Left lung (tissue), 10 donors: Measurements from ENCODE around the gene GRK4. TPM values are rescaled to one million over a fixed set of nuclear protein-coding genes. Genes with fewer than 3 reads are reported as not detected.

Experiments used
- ATAC-seq: fragments of 200-7000 bp; cut with Tn5 transposase; one replicate; pipeline ENCODE4 v1.9.1; 2020; ENCODE audit warnings: moderate library complexity
- DNase-seq, 4 donors: peaks; one replicate each; pipeline ENCODE4 v3.0.0-alpha.2; 2013 to 2020
- H3K27ac ChIP-seq, 2 donors: fragments of 200-600 bp; sonication (generic) in 1 of 2; one replicate each; pipeline versions ENCODE4 v1.5.0 to v1.8.0; 2020 to 2021
- H3K27me3 ChIP-seq, 2 donors: fragments of 200-600 bp; sonication (generic) in 1 of 2; one replicate each; pipeline versions ENCODE4 v1.5.0 to v1.8.0; 2020 to 2021
- H3K36me3 ChIP-seq, 2 donors: fragments of 200-600 bp; sonication (generic) in 1 of 2; one replicate each; pipeline versions ENCODE4 v1.5.0 to v1.8.0; 2020 to 2021
- H3K4me1 ChIP-seq, 2 donors: fragments of 200-600 bp; one replicate each; pipeline ENCODE4 v1.8.0; 2021
- H3K4me3 ChIP-seq, 2 donors: fragments of 200-600 bp; sonication (generic) in 1 of 2; one replicate each; pipeline versions ENCODE4 v1.5.0 to v1.8.0; 2020 to 2021; ENCODE audit warnings: mild to moderate bottlenecking in 1 of 2
- H3K9me3 ChIP-seq, 2 donors: fragments of 200-600 bp; sonication (generic) in 1 of 2; one replicate each; pipeline versions ENCODE4 v1.5.0 to v1.8.0; 2020 to 2021
- CTCF ChIP-seq, 2 donors: fragments of 200-600 bp; sonication (generic) in 1 of 2; IDR thresholded peaks; one replicate each; pipeline versions ENCODE4 v1.5.0 to v1.8.0; 2021; ENCODE audit warnings: antibody characterized with exemption in 2 of 2
- intact Hi-C, 2 donors: fragments of 100-400 bp; cut with DNase I; formaldehyde crosslinking; loops; one replicate each; pipeline versions ENCODE4 v1.11.2 to v1.14.2; 2022
- polyA plus RNA-seq, 6 donors: library from polyadenylated mRNA; unstranded; fragments of 120-200 nt; gene quantifications; one replicate each; pipeline ENCODE4 v1.2.1, GENCODE V29; 2013; ENCODE audit not compliant: insufficient read length in 6 of 6
- total RNA-seq, 2 donors: library from RNA; stranded (reverse); fragmentation: NEBNext Ultra II Directional; extraction: Animal tissue kit (Norgen Biotek cat#: 25700); gene quantifications; one replicate each; pipeline ENCODE4 v1.2.1, GENCODE V29; 2021
- donor health status: DM: no; HTN: yes; CAD: no.
- donor health status: DM: no; HTN: no; CAD: no.

Gene GRK4
- total and polyA plus RNA-seq, 8 donors: 5.3 to 23.0 (median 15.9) TPM

- no peak for DNase-seq
- TF ChIP-seq CTCF (IDR thresholded peaks at IDR 0.05): no peak
- intact Hi-C loops: no loop called here
- Histone ChIP-seq H3K27me3 (no peaks in the 10 kb centered on the region), H3K36me3 (no peaks in the 10 kb centered on the region), H3K4me1 (peaks cover 12 to 42% of the 10 kb centered on the region in 2 donors), H3K27ac (no peak overlapping the region), H3K4me3 (no peak overlapping the region), H3K9me3 (no peaks in the 10 kb centered on the region)
- no peak for ATAC-seq
Observed at GRCh38 chr4:3077796-3078195, 114.4 kb downstream of the GRK4 start.

- intact Hi-C loops: no loop called here
- Histone ChIP-seq H3K27ac (no peak overlapping the region), H3K27me3 (no peaks in the 10 kb centered on the region), H3K9me3 (no peaks in the 10 kb centered on the region), H3K4me3 (no peak overlapping the region), H3K36me3 (no peaks in the 10 kb centered on the region), H3K4me1 (peaks cover 12 to 41% of the 10 kb centered on the region in 2 donors)
- DNase-seq: no peak
- no peak for ATAC-seq
- no peak for TF ChIP-seq CTCF (IDR thresholded peaks at IDR 0.05)
Observed at GRCh38 chr4:3079694-3080123, 116.3 kb downstream of the GRK4 start.

- H3K4me3 ChIP-seq: no peak overlapping the region
- no peaks in the 10 kb centered on the region for H3K27me3 ChIP-seq
- peaks cover 0 to 24% of the 10 kb centered on the region in 2 donors for H3K4me1 ChIP-seq
- no peaks in the 10 kb centered on the region for H3K9me3 ChIP-seq
- H3K27ac ChIP-seq: no peak overlapping the region
- DNase-seq: no peak
- H3K36me3 ChIP-seq: peaks cover 0 to 13% of the 10 kb centered on the region in 2 donors
- no peak for ATAC-seq
- intact Hi-C loops: no loop called here
- no peak for TF ChIP-seq CTCF (IDR thresholded peaks at IDR 0.05)
Observed at GRCh38 chr4:3082925-3083515, 119.6 kb downstream of the GRK4 start.

GRCh38 chr4:3083732-3084131, 120.4 kb downstream of the GRK4 start:
- TF ChIP-seq CTCF (IDR thresholded peaks at IDR 0.05): no peak
- intact Hi-C loops: no loop called here
- Histone ChIP-seq H3K36me3 (peaks cover 0 to 20% of the 10 kb centered on the region in 2 donors), H3K9me3 (no peaks in the 10 kb centered on the region), H3K4me1 (peaks cover 0 to 24% of the 10 kb centered on the region in 2 donors), H3K27me3 (no peaks in the 10 kb centered on the region), H3K27ac (no peak overlapping the region), H3K4me3 (no peak overlapping the region)
- DNase-seq (no peak), ATAC-seq (no peak)

GRCh38 chr4:3085948-3086670, 122.7 kb downstream of the GRK4 start:
- Histone ChIP-seq H3K36me3 (peaks cover 0 to 30% of the 10 kb centered on the region in 2 donors), H3K9me3 (no peaks in the 10 kb centered on the region), H3K27me3 (no peaks in the 10 kb centered on the region), H3K4me3 (no peak overlapping the region), H3K27ac (no peak overlapping the region), H3K4me1 (peaks cover 0 to 17% of the 10 kb centered on the region in 2 donors)
- ATAC-seq (no peak), DNase-seq (no peak)
- no peak for TF ChIP-seq CTCF (IDR thresholded peaks at IDR 0.05)
- intact Hi-C loops: no loop called here
